A673 (cell line): ENCODE results near the gene PSMA1. TPM values are rescaled to one million over a fixed set of nuclear protein-coding genes. Genes with fewer than 3 reads are reported as not detected.

Experiments
- BruUV-seq: library from RNA; stranded (reverse); fragments of 400-500 nt; replicated peaks from 2 replicates; lab custom pipeline; 2021; lab: Mats Ljungman, UMichigan
- CTCF ChIA-PET: fragments of 300-600 bp; sonication (Branson Sonifier 250); formaldehyde crosslinking; loops from one replicate; lab custom pipeline; 2022; ENCODE audit warnings: antibody characterized with exemption; lab: Charles Lee
- POLR2A ChIA-PET: fragments of 300-600 bp; sonication (Branson Sonifier 250); formaldehyde crosslinking; loops from one replicate; lab custom pipeline; 2022; ENCODE audit warnings: antibody characterized with exemption; ENCODE audit not compliant: low non-redundant PET; lab: Charles Lee
- DNase-seq: peaks from one replicate; pipeline ENCODE4 v3.0.0-alpha.2; 2015; ENCODE audit warnings: low spot score
- H3K27ac ChIP-seq: fragments of 200-600 bp; sonication (generic); 2 replicates; pipeline ENCODE4 v1.5.1; 2016; ENCODE audit warnings: mixed run types, low read depth, mild to moderate bottlenecking, mixed read lengths, antibody characterized with exemption, low read length; ENCODE audit not compliant: poor library complexity, severe bottlenecking
- H3K27me3 ChIP-seq: fragments of 200-600 bp; sonication (generic); replicated peaks from 2 replicates; pipeline ENCODE4 v1.6.1; 2017; ENCODE audit warnings: mixed run types, low read depth, mild to moderate bottlenecking, mixed read lengths, antibody characterized with exemption, low read length; ENCODE audit not compliant: insufficient read depth, poor library complexity
- H3K36me3 ChIP-seq: fragments of 200-600 bp; sonication (generic); 2 replicates; pipeline ENCODE4 v1.6.1; 2016; ENCODE audit warnings: mixed run types, mild to moderate bottlenecking, mixed read lengths, antibody characterized with exemption, low read length; ENCODE audit not compliant: insufficient read depth, poor library complexity, severe bottlenecking
- H3K4me1 ChIP-seq: fragments of 200-600 bp; sonication (generic); 2 replicates; pipeline ENCODE4 v1.6.1; 2017; ENCODE audit warnings: mixed run types, mild to moderate bottlenecking, mixed read lengths, antibody characterized with exemption, low read length; ENCODE audit not compliant: insufficient read depth, poor library complexity, severe bottlenecking
- H3K4me3 ChIP-seq: fragments of 200-600 bp; sonication (generic); 2 replicates; pipeline ENCODE4 v1.5.1; 2016; ENCODE audit warnings: low read depth, mixed run types, mild to moderate bottlenecking, mixed read lengths, low read length; ENCODE audit not compliant: poor library complexity, severe bottlenecking
- H3K9me3 ChIP-seq: fragments of 200-600 bp; sonication (generic); 2 replicates; pipeline ENCODE4 v1.6.1; 2016; ENCODE audit warnings: mixed run types, low read depth, mild to moderate bottlenecking, mixed read lengths, antibody characterized with exemption, low read length; ENCODE audit not compliant: poor library complexity, severe bottlenecking
- EZH2 ChIP-seq: fragments of 200-600 bp; sonication (generic); IDR thresholded peaks from 2 replicates; pipeline ENCODE4 v1.6.1; 2017; ENCODE audit warnings: borderline replicate concordance, low read depth, mild to moderate bottlenecking, mixed read lengths, antibody characterized with exemption, low read length; ENCODE audit not compliant: poor library complexity, severe bottlenecking
- intact Hi-C: fragments of 100-400 bp; cut with micrococcal nuclease; formaldehyde crosslinking; loops from one replicate; pipeline ENCODE4 v1.10.0; 2022; ENCODE audit not compliant: unreplicated experiment
- total RNA-seq: library from RNA; stranded (reverse); gene quantifications from 2 replicates; pipeline ENCODE4 v1.2.3, GENCODE V29; 2021
- TF ChIP-seq, protein P1 (sequence below): fragments of 300-800, 200-600 bp; sonication (generic); conservative IDR thresholded peaks from 2 replicates; pipeline ENCODE4 v1.5.1; 2017; ENCODE audit warnings: low read depth, mild to moderate bottlenecking, antibody characterized with exemption, low read length, moderate library complexity, mixed read lengths

Gene PSMA1
- total RNA-seq, 1 experiment from 2014 or later = 267 TPM

DNA sequence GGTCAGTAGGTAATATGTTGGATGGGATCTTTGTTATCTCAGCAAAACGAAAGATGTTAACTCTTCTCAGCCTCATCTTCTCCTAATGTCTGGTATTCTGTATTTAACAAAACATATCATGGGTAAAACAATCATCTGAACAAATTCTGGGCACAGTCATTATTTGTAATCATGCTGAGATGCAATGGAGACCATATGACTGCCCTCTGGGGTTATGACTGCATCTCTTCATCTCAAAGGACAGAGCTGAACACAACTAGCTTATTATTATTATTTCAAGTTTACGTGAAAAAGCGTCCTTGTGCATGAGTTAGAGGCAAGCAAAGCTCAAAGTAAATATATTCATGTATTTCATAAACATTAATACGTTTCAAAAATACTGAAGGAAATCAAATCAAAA lies 29.7 kb upstream of the PSMA1 start:
- DNase-seq = no peak
- Histone ChIP-seq H3K27me3 (peaks cover 5% of the 10 kb centered on the region), H3K9me3 (no peaks in the 10 kb centered on the region), H3K4me3 (no peak overlapping the region), H3K4me1 (no peaks in the 10 kb centered on the region), H3K36me3 (no peaks in the 10 kb centered on the region), H3K27ac (no peak overlapping the region)
- ChIA-PET CTCF (no interaction called here), POLR2A (no interaction called here)
- no TSS peak for BruUV-seq
- intact Hi-C loops = loop anchor here (10.0 kb wide), 1 partner anchor 215 kb away; no protein-coding TSS in a partner anchor
- TF ChIP-seq EZH2 = no peak
- TF ChIP-seq, protein P1, sequence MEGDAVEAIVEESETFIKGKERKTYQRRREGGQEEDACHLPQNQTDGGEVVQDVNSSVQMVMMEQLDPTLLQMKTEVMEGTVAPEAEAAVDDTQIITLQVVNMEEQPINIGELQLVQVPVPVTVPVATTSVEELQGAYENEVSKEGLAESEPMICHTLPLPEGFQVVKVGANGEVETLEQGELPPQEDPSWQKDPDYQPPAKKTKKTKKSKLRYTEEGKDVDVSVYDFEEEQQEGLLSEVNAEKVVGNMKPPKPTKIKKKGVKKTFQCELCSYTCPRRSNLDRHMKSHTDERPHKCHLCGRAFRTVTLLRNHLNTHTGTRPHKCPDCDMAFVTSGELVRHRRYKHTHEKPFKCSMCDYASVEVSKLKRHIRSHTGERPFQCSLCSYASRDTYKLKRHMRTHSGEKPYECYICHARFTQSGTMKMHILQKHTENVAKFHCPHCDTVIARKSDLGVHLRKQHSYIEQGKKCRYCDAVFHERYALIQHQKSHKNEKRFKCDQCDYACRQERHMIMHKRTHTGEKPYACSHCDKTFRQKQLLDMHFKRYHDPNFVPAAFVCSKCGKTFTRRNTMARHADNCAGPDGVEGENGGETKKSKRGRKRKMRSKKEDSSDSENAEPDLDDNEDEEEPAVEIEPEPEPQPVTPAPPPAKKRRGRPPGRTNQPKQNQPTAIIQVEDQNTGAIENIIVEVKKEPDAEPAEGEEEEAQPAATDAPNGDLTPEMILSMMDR = no peak

DNA sequence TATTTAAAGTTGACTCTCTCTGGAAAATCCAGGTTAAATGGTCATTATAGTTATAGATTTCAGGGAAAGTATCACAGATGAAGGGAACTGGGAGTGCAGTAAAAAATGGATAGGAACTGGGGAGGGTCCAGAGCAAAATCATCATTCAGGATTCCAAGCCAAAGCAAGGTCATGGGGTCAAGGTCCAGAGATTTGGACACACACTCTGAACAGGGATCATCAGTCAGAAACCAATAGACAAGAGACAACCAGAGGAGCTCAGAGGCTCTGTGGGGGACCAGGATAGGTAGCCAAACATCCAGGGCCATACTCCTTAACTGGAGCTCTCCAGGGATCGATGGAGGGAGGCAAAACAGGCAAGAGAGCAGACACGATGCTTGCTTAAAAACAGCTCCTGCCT lies 27.3 kb upstream of the PSMA1 start:
- POLR2A ChIA-PET = no interaction called here

DNA sequence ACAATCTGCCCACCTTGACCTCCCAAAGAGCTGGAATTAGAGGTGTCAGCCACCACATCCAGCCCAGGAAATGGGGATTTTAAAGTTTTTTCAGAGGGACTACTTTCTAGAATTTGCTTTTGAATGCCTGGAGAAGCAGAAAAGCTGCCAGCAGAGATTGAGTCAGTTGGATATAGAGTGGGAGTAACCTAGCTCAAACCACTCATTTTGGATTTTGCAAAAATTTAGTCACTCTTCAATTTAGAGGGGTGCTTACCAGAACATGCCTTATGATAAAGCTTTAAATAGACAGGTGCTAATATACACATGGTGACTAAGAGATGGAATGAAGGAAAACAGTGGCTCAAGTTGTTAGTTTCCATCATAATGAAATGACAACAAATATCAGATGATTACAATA lies 26.5 kb upstream of the PSMA1 start:
- POLR2A ChIA-PET = no interaction called here
- intact Hi-C loops = loop anchor here (10.0 kb wide), 1 partner anchor 218 kb away; no protein-coding TSS in a partner anchor

More for the DNA sequence above, 27.3 kb upstream of the PSMA1 start:
- BruUV-seq = no TSS peak
- intact Hi-C loops = loop anchor here (10.0 kb wide), 1 partner anchor 217 kb away; no protein-coding TSS in a partner anchor
- H3K27me3 ChIP-seq = peaks cover 5% of the 10 kb centered on the region
- H3K36me3 ChIP-seq = no peaks in the 10 kb centered on the region
- H3K4me3 ChIP-seq = no peak overlapping the region
- H3K4me1 ChIP-seq = no peaks in the 10 kb centered on the region
- H3K9me3 ChIP-seq = no peaks in the 10 kb centered on the region
- H3K27ac ChIP-seq = no peak overlapping the region
- CTCF ChIA-PET = no interaction called here
- DNase-seq = no peak
- TF ChIP-seq, protein P1 = no peak
- no peak for TF ChIP-seq EZH2

More for the DNA sequence above, 26.5 kb upstream of the PSMA1 start:
- no peak overlapping the region for H3K4me3 ChIP-seq
- TF ChIP-seq, protein P1 = no peak
- TF ChIP-seq EZH2 = no peak
- no TSS peak for BruUV-seq
- no peaks in the 10 kb centered on the region for H3K9me3 ChIP-seq
- CTCF ChIA-PET = no interaction called here
- no peak overlapping the region for H3K27ac ChIP-seq
- no peaks in the 10 kb centered on the region for H3K36me3 ChIP-seq
- no peaks in the 10 kb centered on the region for H3K4me1 ChIP-seq
- peaks cover 5% of the 10 kb centered on the region for H3K27me3 ChIP-seq
- DNase-seq = no peak
